H9 (cell line): ENCODE data around the gene NDUFS2. TPM values are rescaled to one million over a fixed set of nuclear protein-coding genes. Genes with fewer than 3 reads are reported as not detected.
A peak's percentile ranks its signal among the peaks of the same experiment; 100 is the strongest.

Experiments used
- DNase-seq: peaks from one replicate; pipeline ENCODE4 v3.0.0-alpha.2; 2017
- H2AFZ ChIP-seq: one replicate; pipeline ENCODE4 v1.6.1; 2013; ENCODE audit warnings: mild to moderate bottlenecking, low read length, control low read depth, moderate library complexity
- H2AK5ac ChIP-seq: 2 replicates; pipeline ENCODE4 v1.6.1; 2013; ENCODE audit warnings: low read length, control low read depth, mixed read lengths; ENCODE audit not compliant: insufficient read length
- H2BK120ac ChIP-seq: one replicate; pipeline ENCODE4 v1.6.1; 2013; ENCODE audit warnings: low read depth, mild to moderate bottlenecking, low read length, control low read depth, inconsistent platforms; ENCODE audit not compliant: poor library complexity, severe bottlenecking
- H2BK12ac ChIP-seq: 2 replicates; pipeline ENCODE4 v1.6.1; 2013; ENCODE audit warnings: low read length, control low read depth, mixed read lengths, low read depth; ENCODE audit not compliant: insufficient read length
- H2BK15ac ChIP-seq: 2 replicates; pipeline ENCODE4 v1.6.1; 2013; ENCODE audit warnings: low read depth, low read length, control low read depth
- H2BK20ac ChIP-seq: one replicate; pipeline ENCODE4 v1.6.1; 2013; ENCODE audit warnings: low read depth, mild to moderate bottlenecking, low read length, control low read depth, inconsistent platforms; ENCODE audit not compliant: poor library complexity, severe bottlenecking
- H2BK5ac ChIP-seq: 2 replicates; pipeline ENCODE4 v1.6.1; 2013; ENCODE audit warnings: low read length, control low read depth, mixed read lengths; ENCODE audit not compliant: insufficient read length
- H3K14ac ChIP-seq: 2 replicates; pipeline ENCODE4 v1.6.1; 2013; ENCODE audit warnings: low read length, control low read depth; ENCODE audit not compliant: insufficient read depth
- H3K18ac ChIP-seq: 2 replicates; pipeline ENCODE4 v1.6.1; 2013; ENCODE audit warnings: low read depth, mild to moderate bottlenecking, mixed read lengths, low read length, control low read depth; ENCODE audit not compliant: insufficient read length
- H3K23ac ChIP-seq: 2 replicates; pipeline ENCODE4 v1.6.1; 2013; ENCODE audit warnings: low read length, control low read depth, mixed read lengths, low read depth; ENCODE audit not compliant: insufficient read length
- H3K23me2 ChIP-seq: 2 replicates; pipeline ENCODE4 v1.6.1; 2013; ENCODE audit warnings: low read depth, mild to moderate bottlenecking, mixed read lengths, low read length, control low read depth; ENCODE audit not compliant: insufficient read length, poor library complexity, severe bottlenecking
- H3K27ac ChIP-seq: 2 replicates; pipeline ENCODE4 v1.5.1; 2013; ENCODE audit warnings: low read length, control low read depth, mixed read lengths, low read depth; ENCODE audit not compliant: insufficient read length
- H3K27me3 ChIP-seq: 2 replicates; pipeline ENCODE4 v1.6.1; 2013; ENCODE audit warnings: low read length, control low read depth, inconsistent platforms; ENCODE audit not compliant: insufficient read depth
- H3K4ac ChIP-seq: 2 replicates; pipeline ENCODE4 v1.6.1; 2013; ENCODE audit warnings: low read depth, mild to moderate bottlenecking, control low read depth, inconsistent platforms, low read length, moderate library complexity
- H3K4me1 ChIP-seq: 2 replicates; pipeline ENCODE4 v1.6.1; 2013; ENCODE audit warnings: low read length, control low read depth, inconsistent platforms; ENCODE audit not compliant: insufficient read depth
- H3K4me2 ChIP-seq: 2 replicates; pipeline ENCODE4 v1.6.1; 2013; ENCODE audit warnings: low read length, control low read depth, mixed read lengths; ENCODE audit not compliant: insufficient read length, insufficient read depth
- H3K56ac ChIP-seq: 2 replicates; pipeline ENCODE4 v1.6.1; 2013; ENCODE audit warnings: low read depth, mild to moderate bottlenecking, mixed read lengths, low read length, control low read depth; ENCODE audit not compliant: insufficient read length
- H3K79me1 ChIP-seq: 2 replicates; pipeline ENCODE4 v1.6.1; 2013; ENCODE audit warnings: low read depth, mild to moderate bottlenecking, moderate library complexity, low read length, control low read depth, inconsistent platforms; ENCODE audit not compliant: insufficient read depth, poor library complexity, severe bottlenecking
- H3K79me2 ChIP-seq: 2 replicates; pipeline ENCODE4 v1.6.1; 2013; ENCODE audit warnings: low read length, control low read depth, inconsistent platforms; ENCODE audit not compliant: insufficient read depth
- H3K9ac ChIP-seq: 2 replicates; pipeline ENCODE4 v1.6.1; 2013; ENCODE audit warnings: low read length, control low read depth, mixed read lengths; ENCODE audit not compliant: insufficient read length; ENCODE audit errors: extremely low read depth
- H3K9me3 ChIP-seq: one replicate; pipeline ENCODE4 v1.6.1; 2013; ENCODE audit warnings: low read depth, low read length, inconsistent platforms; ENCODE audit not compliant: control insufficient read depth
- H3T11ph ChIP-seq: one replicate; pipeline ENCODE4 v1.6.1; 2013; ENCODE audit warnings: mild to moderate bottlenecking, low read length, control low read depth, inconsistent platforms
- H4K20me1 ChIP-seq: one replicate; pipeline ENCODE4 v1.6.1; 2013; ENCODE audit not compliant: control insufficient read depth, insufficient read length, insufficient read depth
- H4K5ac ChIP-seq: 2 replicates; pipeline ENCODE4 v1.6.1; 2013; ENCODE audit warnings: low read depth, mild to moderate bottlenecking, mixed read lengths, low read length, control low read depth; ENCODE audit not compliant: insufficient read length
- H4K8ac ChIP-seq: replicated peaks from 2 replicates; pipeline ENCODE4 v1.6.1; 2013; ENCODE audit warnings: low read length, control low read depth, mixed read lengths, low read depth; ENCODE audit not compliant: insufficient read length
- H4K91ac ChIP-seq: 2 replicates; pipeline ENCODE4 v1.6.1; 2013; ENCODE audit warnings: low read depth, mild to moderate bottlenecking, moderate library complexity, mixed read lengths, low read length, control low read depth; ENCODE audit not compliant: insufficient read length
- H3K27ac Mint-ChIP-seq, 3 experiments: 2 replicates in 2 of 3; 3 replicates in 1 of 3; pipeline ENCODE4 v1.8.0; 2020 to 2021; ENCODE audit warnings: mixed read lengths in 3 of 3, mild to moderate bottlenecking in 1 of 3, moderate library complexity in 1 of 3
- H3K27me3 Mint-ChIP-seq: 2 replicates; pipeline ENCODE4 v1.8.0; 2021; ENCODE audit warnings: low read depth, mild to moderate bottlenecking, moderate library complexity, mixed read lengths
- H3K36me3 Mint-ChIP-seq, 3 experiments: 2 replicates in 2 of 3; 3 replicates in 1 of 3; pipeline ENCODE4 v1.8.0; 2020 to 2021; ENCODE audit warnings: low read depth in 3 of 3, mixed read lengths in 3 of 3; ENCODE audit not compliant: insufficient read depth in 1 of 3
- H3K4me1 Mint-ChIP-seq, 2 experiments: 2 replicates each; pipeline ENCODE4 v1.8.0; 2020; ENCODE audit warnings: mixed read lengths in 2 of 2
- H3K4me3 Mint-ChIP-seq, 2 experiments: 2 replicates in 1 of 2; 3 replicates in 1 of 2; pipeline ENCODE4 v1.8.0; 2020 to 2021; ENCODE audit warnings: mild to moderate bottlenecking in 2 of 2, mixed read lengths in 2 of 2, moderate library complexity in 1 of 2
- H3K9me3 Mint-ChIP-seq, 2 experiments: 2 replicates in 1 of 2; 3 replicates in 1 of 2; pipeline ENCODE4 v1.8.0; 2020; ENCODE audit warnings: mild to moderate bottlenecking in 2 of 2, mixed read lengths in 2 of 2, moderate library complexity in 1 of 2
- WGBS: extraction: QIAGEN DNeasy Blood & Tissue Kit; methylation state at CpG from one replicate; pipeline ENCODE4 v1.1.7; 2013; ENCODE audit warnings: missing lambda C conversion rate, low lambda C conversion rate, mixed read lengths; ENCODE audit not compliant: insufficient read length; ENCODE audit errors: extremely low coverage; 5-methylcytosine and 5-hydroxymethylcytosine counted together
- total RNA-seq: library from RNA; stranded (reverse); gene quantifications from 2 replicates; pipeline ENCODE4 v1.2.1, GENCODE V29; 2021
- TF ChIP-seq, protein P1 (sequence below): fragments of 200-600 bp; sonication (generic); conservative IDR thresholded peaks from 3 replicates; pipeline ENCODE4 v1.8.0; 2021; ENCODE audit warnings: antibody characterized with exemption, mild to moderate bottlenecking

The NDUFS2 gene
- total RNA-seq, 1 experiment from 2014 or later, result 84.5 TPM

DNA sequence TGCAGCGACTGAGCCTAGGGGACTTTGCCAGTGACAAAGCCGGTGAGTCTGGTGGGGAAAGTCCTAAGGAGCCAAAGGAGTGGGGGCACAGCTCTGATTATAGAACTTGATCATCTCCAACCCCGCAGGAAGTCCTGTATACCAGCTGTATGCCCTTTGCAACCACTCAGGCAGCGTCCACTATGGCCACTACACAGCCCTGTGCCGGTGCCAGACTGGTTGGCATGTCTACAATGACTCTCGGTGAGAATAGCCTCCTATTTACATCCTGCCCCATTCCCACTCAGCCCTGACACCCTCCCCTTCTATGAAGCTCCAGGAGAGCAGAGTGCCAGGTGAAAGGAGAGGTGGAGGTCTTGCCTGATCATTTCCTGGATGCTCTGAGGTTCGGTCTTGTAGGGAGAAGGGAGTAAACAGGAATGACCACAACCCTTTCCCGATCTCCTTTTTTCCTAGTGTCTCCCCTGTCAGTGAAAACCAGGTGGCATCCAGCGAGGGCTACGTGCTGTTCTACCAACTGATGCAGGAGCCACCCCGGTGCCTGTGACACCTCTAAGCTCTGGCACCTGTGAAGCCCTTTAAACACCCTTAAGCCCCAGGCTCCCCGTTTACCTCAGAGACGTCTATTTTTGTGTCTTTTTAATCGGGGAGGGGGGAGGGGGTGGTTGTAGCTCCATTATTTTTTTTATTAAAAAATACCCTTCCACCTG is 37.1 kb upstream of the NDUFS2 start:
- Histone ChIP-seq H3K27me3 (no peaks in the 10 kb centered on the region), H4K91ac (no peak overlapping the region), H3K27ac (no peak overlapping the region), H2BK12ac (no peak overlapping the region), H3K4me2 (peak overlapping the region; percentile 70), H3K56ac (no peak overlapping the region), H3K14ac (no peak overlapping the region), H4K5ac (no peak overlapping the region), H3K23ac (no peak overlapping the region), H3K23me2 (peaks cover 12% of the 10 kb centered on the region), H2BK15ac (no peak overlapping the region), H2BK120ac (no peak overlapping the region), H3K4ac (no peak overlapping the region), H2BK5ac (no peak overlapping the region), H2AK5ac (no peak overlapping the region), H4K8ac (no peak overlapping the region), H2AFZ (no peak overlapping the region), H2BK20ac (no peak overlapping the region), H4K20me1 (no peaks in the 10 kb centered on the region), H3K9me3 (no peaks in the 10 kb centered on the region), H3K9ac (no peak overlapping the region), H3K4me1 (no peaks in the 10 kb centered on the region), H3K18ac (no peak overlapping the region), H3T11ph (no peak overlapping the region), H3K79me1 (no peaks in the 10 kb centered on the region), H3K79me2 (no peaks in the 10 kb centered on the region)
- no peak for DNase-seq
- Mint-ChIP-seq H3K4me3 (peak overlapping the region; percentile 90), H3K27ac (peak overlapping the region in 1 of 3 experiments; percentile 97; a peak in 1 of 7 replicates), H3K4me1 (peaks cover 21 to 26% of the 10 kb centered on the region in 2 experiments), H3K36me3 (peaks cover 23 to 64% (median 49%) of the 10 kb centered on the region in 3 experiments), H3K27me3 (no peaks in the 10 kb centered on the region; the same call in 1 of the 2 replicates), H3K9me3 (no peaks in the 10 kb centered on the region)
- TF ChIP-seq, protein P1, sequence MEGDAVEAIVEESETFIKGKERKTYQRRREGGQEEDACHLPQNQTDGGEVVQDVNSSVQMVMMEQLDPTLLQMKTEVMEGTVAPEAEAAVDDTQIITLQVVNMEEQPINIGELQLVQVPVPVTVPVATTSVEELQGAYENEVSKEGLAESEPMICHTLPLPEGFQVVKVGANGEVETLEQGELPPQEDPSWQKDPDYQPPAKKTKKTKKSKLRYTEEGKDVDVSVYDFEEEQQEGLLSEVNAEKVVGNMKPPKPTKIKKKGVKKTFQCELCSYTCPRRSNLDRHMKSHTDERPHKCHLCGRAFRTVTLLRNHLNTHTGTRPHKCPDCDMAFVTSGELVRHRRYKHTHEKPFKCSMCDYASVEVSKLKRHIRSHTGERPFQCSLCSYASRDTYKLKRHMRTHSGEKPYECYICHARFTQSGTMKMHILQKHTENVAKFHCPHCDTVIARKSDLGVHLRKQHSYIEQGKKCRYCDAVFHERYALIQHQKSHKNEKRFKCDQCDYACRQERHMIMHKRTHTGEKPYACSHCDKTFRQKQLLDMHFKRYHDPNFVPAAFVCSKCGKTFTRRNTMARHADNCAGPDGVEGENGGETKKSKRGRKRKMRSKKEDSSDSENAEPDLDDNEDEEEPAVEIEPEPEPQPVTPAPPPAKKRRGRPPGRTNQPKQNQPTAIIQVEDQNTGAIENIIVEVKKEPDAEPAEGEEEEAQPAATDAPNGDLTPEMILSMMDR, result no peak
- WGBS, result no CpG with 5 or more reads among the region's 14 CpGs
